ENCODE results near the gene FRAT2.
"Not testable (repeated sequence)": the region's sequence is repeated elsewhere in the genome, so short reads cannot be mapped to it uniquely, and the experiment has no call there.

Gene FRAT2

GRCh38 chr10:97292097-97292861 is 42.2 kb downstream of the FRAT2 start, which contains the start of gene ARHGAP19:
TSS of gene ARHGAP19 (minus strand) at chr10:97292637. CDS start at chr10:97292627, 10 bp downstream.
- Histone ChIP-seq H3K4me3 (ENCODE audit: low read depth, low read length) (peak within 1 kb of the TSS; percentile 91), H3K36me3 (peaks cover 9% of the 10 kb centered on the region), H3K9me3 (ENCODE audit: severe bottlenecking) (no peaks in the 10 kb centered on the region), H3K27ac (peak within 1 kb of the TSS; percentile 97), H3K27me3 (ENCODE audit: insufficient read depth, low read depth, severe bottlenecking) (no peaks in the 10 kb centered on the region)
- peak; percentile 98 for DNase-seq
- peak; percentile 37 for TF ChIP-seq CTCF (IDR thresholded peaks at IDR 0.05; ENCODE audit: low read depth, low read length)

DNA sequence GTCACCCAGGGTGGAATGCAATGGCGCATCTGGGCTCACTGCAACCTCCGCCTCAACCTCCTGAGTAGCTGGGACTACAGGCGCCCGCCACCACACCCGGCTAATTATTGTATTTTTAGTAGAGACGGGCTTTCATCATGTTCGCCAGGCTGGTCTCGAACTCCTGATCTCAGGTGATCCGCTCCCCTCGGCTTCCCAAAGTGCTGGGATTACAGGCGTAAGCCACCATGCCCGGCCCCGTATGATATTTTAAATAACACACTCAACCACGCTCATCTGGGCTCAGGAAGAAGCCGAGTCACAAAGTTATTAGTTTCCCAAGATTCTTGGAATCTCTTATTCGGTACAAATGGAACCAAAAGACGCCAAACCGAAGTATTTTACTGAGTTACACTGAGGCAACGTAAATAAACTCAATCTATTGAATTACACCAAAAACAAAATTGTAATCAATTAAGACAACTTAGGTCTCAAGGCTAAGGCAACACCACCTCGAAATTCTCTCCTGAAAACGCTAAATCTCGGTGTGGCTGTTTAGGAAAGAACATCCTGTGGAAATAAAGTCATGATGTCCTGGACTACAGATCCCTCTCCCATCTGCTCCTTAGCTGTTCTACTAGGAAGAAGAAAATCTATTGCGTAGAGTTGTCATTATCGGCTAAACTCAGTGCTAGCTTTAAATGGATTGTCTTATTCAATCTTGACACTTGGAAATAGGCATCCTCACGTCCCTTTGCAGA is 43.0 kb downstream of the FRAT2 start:
- TF ChIP-seq CTCF (IDR thresholded peaks at IDR 0.05; ENCODE audit: low read depth, low read length): no peak
- Histone ChIP-seq H3K27me3 (ENCODE audit: insufficient read depth, low read depth, severe bottlenecking) (no peaks in the 10 kb centered on the region), H3K36me3 (peaks cover 15% of the 10 kb centered on the region), H3K27ac (peak overlapping the region; percentile 97), H3K4me3 (ENCODE audit: low read depth, low read length) (peak overlapping the region; percentile 91), H3K9me3 (ENCODE audit: severe bottlenecking) (no peaks in the 10 kb centered on the region)
- DNase-seq: peak; percentile 28

DNA sequence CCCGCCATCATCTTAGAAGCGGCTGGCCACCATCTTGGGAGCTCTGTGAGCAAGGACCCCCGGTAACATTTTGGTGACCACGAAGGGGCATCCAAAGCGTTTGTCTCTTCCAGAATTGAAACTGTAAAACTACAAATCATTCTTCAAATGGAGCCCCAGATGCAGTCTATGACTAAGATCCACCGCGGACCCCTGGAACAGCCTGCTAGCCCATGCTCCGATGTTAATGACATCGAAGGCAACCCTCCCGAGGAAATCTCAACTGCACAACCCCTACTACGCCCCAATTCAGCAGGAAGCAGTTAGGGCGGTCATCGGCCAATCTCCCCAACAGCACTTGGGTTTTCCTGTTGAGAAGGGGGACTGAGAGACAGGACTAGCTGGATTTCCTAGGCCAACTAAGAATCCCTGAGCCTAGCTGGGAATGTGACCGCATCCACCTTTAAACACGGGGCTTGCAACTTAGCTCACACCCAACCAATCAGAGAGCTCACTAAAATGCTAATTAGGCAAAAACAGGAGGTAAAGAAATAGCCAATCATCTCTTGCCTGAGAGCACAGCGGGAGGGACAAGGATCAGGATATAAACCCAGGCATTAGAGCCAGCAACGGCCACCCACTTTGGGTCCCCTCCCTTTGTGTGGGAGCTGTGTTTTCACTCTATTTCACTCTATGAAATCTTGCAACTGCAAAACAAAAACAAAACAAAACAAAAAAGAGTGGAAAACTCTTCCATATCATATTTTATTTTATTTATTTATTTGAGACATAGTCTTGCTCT is 43.8 kb downstream of the FRAT2 start:
- H3K27ac ChIP-seq: peak overlapping the region; percentile 97
- peak; percentile 21 for DNase-seq
- H3K4me3 ChIP-seq (ENCODE audit: low read depth, low read length): peak overlapping the region; percentile 91
- H3K9me3 ChIP-seq (ENCODE audit: severe bottlenecking); H3K27me3 ChIP-seq (ENCODE audit: insufficient read depth, low read depth, severe bottlenecking): not testable (repeated sequence)
- peaks cover 15% of the 10 kb centered on the region for H3K36me3 ChIP-seq

DNA sequence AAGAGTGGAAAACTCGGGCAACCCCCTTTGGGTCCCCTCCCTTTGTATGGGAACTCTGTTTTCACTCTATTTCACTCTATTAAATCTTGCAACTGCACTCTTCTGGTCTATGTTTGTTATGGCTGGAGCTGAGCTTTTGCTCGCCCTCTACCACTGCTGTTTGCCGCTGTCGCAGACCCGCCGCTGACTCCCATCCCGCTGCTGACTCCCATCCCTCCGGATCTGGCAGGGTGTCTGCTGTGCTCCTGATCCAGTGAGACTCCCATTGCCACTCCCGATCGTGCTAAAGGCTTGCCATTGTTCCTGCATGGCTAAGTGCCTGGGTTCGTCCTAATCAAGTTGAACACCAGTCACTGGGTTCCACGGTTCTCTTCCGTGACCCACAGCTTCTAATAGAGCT is 44.5 kb downstream of the FRAT2 start:
- not testable (repeated sequence) for H3K27ac ChIP-seq, DNase-seq

More for the DNA sequence above, 44.5 kb downstream of the FRAT2 start:
- peaks cover 15% of the 10 kb centered on the region for H3K36me3 ChIP-seq
- not testable (repeated sequence) for H3K9me3 ChIP-seq (ENCODE audit: severe bottlenecking); H3K27me3 ChIP-seq (ENCODE audit: insufficient read depth, low read depth, severe bottlenecking); H3K4me3 ChIP-seq (ENCODE audit: low read depth, low read length)

Measured in WERI-Rb-1 (cell line).